ENCODE results near the gene CHTOP. TPM values are rescaled to one million over a fixed set of nuclear protein-coding genes. Genes with fewer than 3 reads are reported as not detected.

Gene CHTOP
- total RNA-seq, 1 experiment from 2014 or later = 101 TPM

DNA sequence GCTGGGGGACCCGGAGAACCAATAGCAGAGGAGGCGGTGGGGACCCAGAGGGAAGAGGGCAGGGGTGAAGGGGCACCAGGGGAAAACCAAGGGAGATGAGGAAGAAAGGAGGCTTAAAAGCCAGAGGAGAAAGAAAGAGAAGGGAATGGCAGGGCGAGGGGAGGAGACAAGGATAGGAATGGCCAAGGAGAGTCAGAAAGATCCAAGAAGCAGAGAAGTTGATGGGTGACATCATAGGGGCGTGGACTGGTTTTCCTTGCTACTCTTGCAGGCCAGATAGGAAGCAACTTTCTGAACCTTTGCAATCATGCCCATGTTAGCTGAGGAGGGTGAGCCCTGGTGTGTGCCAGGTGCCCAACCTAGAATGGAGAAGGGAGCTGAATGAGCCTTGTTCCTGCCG lies 50.0 kb downstream of the CHTOP start:
- DNase-seq (ENCODE audit: extremely low read depth, low read depth) = no peak

GRCh38 chr1:153684892-153685291 lies 51.0 kb downstream of the CHTOP start:
- DNase-seq (ENCODE audit: extremely low read depth, low read depth) = no peak

DNA sequence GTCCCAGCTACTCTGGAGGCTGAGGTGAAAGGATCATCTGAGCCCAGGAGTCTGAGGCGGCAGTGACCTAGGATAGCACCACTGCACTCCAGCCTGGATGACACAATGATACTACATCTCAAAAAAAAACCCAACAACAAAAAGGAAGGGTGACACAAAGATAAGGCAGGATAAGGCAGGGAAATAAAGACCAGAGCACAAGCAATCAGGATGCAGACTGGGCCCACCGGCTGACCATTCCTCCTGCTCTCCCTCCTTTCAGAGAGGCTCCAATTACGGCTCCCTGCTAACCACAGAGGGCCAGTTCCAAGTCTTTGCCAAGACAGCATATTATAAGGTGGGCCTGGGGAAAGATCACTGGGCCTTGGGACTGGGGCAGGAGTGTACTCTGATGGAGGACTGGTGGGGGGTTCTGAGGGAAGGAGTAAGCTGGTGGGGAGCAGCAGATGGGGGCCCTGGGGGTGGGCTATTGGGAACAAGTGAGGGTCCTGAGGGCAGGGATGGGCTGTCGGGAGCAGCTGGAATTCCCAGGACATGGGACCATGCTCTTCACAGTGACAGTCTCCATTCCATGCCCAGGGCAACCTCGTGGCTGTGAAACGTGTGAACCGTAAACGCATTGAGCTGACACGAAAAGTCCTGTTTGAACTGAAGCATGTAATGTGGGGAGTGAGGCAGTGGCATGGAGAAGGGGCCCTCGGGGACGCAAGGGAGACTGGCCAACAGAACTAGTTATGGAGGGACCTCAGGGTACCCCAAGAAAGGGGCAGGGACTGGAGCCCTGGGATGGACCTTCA lies 51.9 kb downstream of the CHTOP start:
- DNase-seq (ENCODE audit: extremely low read depth, low read depth) = no peak

DNA sequence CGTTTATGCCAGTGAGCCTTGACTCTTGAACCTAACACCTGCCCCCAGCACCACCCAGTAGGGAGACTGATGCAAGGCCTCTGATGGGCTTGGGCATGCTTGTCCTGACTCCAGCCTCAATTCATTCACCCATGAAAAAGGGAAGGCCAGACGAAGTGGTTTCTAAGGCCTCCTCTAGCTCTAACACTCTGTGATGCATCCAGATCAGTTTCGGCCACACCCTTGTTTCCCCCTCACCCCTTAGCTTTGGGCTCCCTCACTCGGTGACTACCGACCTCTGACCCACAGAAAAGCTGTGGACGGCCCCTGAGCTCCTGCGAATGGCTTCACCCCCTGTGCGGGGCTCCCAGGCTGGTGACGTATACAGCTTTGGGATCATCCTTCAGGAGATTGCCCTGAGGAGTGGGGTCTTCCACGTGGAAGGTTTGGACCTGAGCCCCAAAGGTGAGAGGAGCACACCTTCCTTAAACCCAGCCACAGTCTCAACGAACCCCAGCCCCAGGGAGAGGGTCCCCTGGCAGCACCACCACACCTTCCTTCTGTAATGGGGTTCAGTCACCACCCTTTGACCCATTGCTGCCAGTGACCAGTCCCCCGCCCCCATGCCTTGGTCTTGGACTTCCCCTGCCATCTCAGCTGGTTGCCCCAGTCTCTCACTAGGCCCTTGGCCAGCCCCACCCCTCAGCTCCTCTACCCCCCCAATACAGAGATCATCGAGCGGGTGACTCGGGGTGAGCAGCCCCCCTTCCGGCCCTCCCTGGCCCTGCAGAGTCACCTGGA lies 53.7 kb downstream of the CHTOP start:
- DNase-seq (ENCODE audit: extremely low read depth, low read depth) = no peak

DNA sequence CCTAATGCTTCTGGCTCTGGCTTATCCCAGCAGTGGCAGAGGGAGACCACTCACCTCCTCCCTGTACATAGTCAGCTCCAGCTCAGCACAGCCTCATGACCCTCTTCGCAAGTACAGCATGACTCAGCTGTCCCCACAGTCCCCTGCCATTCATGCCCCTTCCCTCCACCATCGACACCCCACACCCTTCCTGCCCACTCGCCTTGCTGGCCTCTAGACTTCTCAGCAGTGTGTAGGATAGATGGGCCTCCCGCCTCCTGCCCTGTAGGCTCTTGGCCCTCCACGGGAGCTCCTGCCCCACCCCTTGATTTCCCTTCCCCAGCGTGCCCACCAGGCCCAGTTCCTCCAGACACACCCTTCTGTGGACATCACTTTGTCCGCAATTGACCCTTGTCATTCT lies 54.4 kb downstream of the CHTOP start:
- DNase-seq (ENCODE audit: extremely low read depth, low read depth) = no peak

DNA sequence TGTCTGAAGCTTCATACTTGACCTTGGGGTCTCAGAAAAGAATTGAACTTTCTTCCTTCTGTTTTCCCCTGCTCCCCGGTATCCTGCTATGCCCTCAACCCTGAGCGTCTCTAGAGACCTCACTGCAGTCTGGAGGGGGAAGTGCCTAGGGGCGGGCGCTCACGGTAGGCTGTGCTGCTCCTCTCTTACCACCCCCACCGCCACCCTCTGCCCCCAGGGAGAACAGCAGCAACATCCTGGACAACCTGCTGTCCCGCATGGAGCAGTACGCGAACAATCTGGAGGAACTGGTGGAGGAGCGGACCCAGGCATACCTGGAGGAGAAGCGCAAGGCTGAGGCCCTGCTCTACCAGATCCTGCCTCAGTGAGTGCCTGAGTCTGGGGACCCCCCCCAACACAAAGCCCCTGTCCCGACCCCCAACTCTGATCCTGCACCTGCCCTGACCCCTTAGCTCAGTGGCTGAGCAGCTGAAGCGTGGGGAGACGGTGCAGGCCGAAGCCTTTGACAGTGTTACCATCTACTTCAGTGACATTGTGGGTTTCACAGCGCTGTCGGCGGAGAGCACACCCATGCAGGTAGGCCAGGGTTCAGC lies 55.0 kb downstream of the CHTOP start:
- no peak for DNase-seq (ENCODE audit: extremely low read depth, low read depth)

- DNase-seq (ENCODE audit: extremely low read depth, low read depth) = no peak
These were observed 59.6 kb downstream of the CHTOP start for GRCh38 chr1:153693466-153693865.

Small RNAs within 50 kb of the gene (small RNA-seq; reads per million reads assigned to genes)
- 0 reads per million in 2 experiments for gene MIR8083

Other genes starting within 250 kb of the CHTOP start
- gene S100A8, start 243.0 kb upstream of the CHTOP start, total RNA-seq (2014; rRNA removed; shearing (Covaris generic)) = not detected in 2 replicates
- gene S100A7A, start 217.5 kb upstream of the CHTOP start, total RNA-seq (2014; rRNA removed; shearing (Covaris generic)) = not detected in 2 replicates
- gene S100A7, start 173.4 kb upstream of the CHTOP start, total RNA-seq (2014; rRNA removed; shearing (Covaris generic)) = not detected in 2 replicates
- gene S100A6, start 98.1 kb upstream of the CHTOP start, total RNA-seq (2014; rRNA removed; shearing (Covaris generic)) = 743 and 832 TPM in 2 replicates
- 0.30 TPM in 1 of 2 replicates, not detected in the other for gene S100A5, start 93.1 kb upstream of the CHTOP start, total RNA-seq (2014; rRNA removed; shearing (Covaris generic))
- 201 and 238 TPM in 2 replicates for gene S100A4, start 88.3 kb upstream of the CHTOP start, total RNA-seq (2014; rRNA removed; shearing (Covaris generic))
- 1.1 and 3.4 TPM in 2 replicates for gene S100A3, start 84.8 kb upstream of the CHTOP start, total RNA-seq (2014; rRNA removed; shearing (Covaris generic))
- 4.0 and 5.6 TPM in 2 replicates for gene S100A2, start 68.2 kb upstream of the CHTOP start, total RNA-seq (2014; rRNA removed; shearing (Covaris generic))
- 96.5 and 101 TPM in 2 replicates for gene S100A16, start 20.9 kb upstream of the CHTOP start, total RNA-seq (2014; rRNA removed; shearing (Covaris generic))
- not detected in 2 replicates for gene S100A14, start 17.7 kb upstream of the CHTOP start, total RNA-seq (2014; rRNA removed; shearing (Covaris generic))
- gene S100A13, start 6.6 kb upstream of the CHTOP start, total RNA-seq (2014; rRNA removed; shearing (Covaris generic)) = 74.4 and 99.7 TPM in 2 replicates
- not detected in 2 replicates for gene S100A1, start 5.6 kb upstream of the CHTOP start, total RNA-seq (2014; rRNA removed; shearing (Covaris generic))
- gene SNAPIN, start 24.6 kb downstream of the CHTOP start, total RNA-seq (2014; rRNA removed; shearing (Covaris generic)) = 72.9 and 80.0 TPM in 2 replicates
- gene ILF2, start 36.9 kb downstream of the CHTOP start, total RNA-seq (2014; rRNA removed; shearing (Covaris generic)) = 294 and 315 TPM in 2 replicates
- 3.0 and 3.3 TPM in 2 replicates for gene NPR1, start 44.6 kb downstream of the CHTOP start, total RNA-seq (2014; rRNA removed; shearing (Covaris generic))
- 36.3 and 46.6 TPM in 2 replicates for gene INTS3, start 94.0 kb downstream of the CHTOP start, total RNA-seq (2014; rRNA removed; shearing (Covaris generic))
- gene SLC27A3, start 141.3 kb downstream of the CHTOP start, total RNA-seq (2014; rRNA removed; shearing (Covaris generic)) = 0.69 and 1.2 TPM in 2 replicates

Data from NCI-H460 (cell line).